UCSD-AML1 (cell line): ENCODE results near the gene TCERG1L.
"Not testable (repeated sequence)": the region's sequence is repeated elsewhere in the genome, so short reads cannot be mapped to it uniquely, and the experiment has no call there.

ENCODE experiments used
- DNase-seq: peaks from one replicate; lab custom pipeline; 2025; ENCODE audit not compliant: unreplicated experiment; lab: John Stamatoyannopoulos, UW

The TCERG1L gene

DNA sequence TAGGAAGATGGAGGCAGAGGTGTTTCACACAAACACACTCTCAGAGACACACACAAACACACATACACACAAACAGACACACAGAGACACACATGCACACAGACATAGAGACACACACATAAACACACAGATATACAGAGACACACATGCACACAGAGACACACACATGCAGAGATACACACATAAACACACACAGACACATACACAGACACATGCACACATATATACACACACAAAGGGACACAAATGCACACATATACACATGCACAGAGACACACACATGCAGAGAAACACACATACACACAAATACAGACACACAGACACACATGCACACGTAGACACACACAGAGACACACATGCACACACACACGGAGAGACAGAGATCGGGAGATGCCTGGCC lies 163.3 kb downstream of the TCERG1L start:
- DNase-seq, result no peak

DNA sequence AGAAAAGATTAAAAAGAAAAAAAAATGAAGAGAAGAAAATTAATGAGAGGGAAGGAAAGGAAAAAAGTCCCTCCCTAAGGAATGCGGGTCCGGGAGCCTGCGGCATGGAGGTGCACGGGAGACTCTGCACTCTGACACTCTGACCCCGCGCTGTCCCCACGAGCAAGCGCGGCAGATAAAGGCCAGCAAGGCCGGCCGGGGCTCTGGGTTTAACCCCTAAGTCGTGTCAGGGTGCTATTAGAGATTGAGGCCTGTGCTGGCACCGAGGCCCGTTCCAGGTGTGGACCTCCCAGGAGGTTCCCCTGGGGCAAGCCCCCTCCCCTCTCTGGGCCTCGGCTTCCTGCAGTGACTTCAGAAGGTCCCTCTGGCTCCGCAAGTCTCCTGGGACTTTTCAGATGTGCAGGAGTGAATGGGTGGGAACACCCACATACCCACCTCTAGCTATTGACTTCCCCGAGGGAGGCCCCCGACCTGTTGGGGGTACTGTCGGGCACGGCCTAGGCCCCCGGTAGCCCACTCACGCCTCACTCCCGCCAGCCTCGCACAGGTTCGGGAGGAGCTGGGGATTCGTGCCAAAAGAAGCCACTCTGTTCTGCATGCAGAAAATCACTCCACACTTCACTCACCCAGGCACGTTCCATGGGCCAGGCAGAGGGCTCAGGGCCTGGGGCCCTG lies 164.1 kb downstream of the TCERG1L start:
- DNase-seq, result no peak

DNA sequence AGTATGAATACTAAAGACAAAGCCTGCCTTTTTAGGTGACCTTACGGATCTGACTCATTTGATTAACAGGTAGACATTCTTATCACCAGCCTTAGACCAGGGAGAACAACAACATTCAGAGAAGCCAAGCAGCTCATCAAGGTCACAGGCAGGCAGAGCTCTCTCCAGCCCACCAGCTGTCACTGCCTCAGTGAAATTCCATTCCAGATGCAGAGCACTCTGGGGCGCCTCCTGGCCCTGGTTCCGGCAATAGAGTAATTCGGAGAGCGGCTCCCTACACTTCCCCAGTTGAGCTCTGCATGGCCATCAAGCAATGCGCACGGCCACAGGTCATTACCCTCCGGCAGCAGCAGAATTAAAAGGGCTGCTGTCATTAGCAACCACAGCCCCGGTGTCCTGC lies 164.7 kb downstream of the TCERG1L start:
- DNase-seq, result no peak

DNA sequence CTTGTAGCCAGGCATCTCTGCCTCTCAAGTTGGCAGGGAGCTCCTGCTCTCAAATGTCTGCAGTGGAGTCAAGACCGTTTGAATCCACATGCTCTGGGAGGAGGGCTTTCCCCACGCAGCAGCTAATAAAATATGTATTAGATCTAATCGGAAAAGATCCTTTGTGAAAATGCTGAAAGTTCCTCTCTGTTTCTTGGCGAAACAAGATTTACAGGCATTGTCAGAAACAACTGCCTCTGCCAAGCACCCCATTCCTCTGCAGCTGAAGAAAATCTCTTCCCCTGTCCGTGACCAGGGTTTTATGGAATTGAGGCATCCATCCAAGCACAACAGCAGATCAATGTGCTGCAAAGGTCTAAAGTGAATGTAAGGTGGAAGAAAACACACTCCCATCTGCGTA lies 165.8 kb downstream of the TCERG1L start:
- DNase-seq, result no peak

DNA sequence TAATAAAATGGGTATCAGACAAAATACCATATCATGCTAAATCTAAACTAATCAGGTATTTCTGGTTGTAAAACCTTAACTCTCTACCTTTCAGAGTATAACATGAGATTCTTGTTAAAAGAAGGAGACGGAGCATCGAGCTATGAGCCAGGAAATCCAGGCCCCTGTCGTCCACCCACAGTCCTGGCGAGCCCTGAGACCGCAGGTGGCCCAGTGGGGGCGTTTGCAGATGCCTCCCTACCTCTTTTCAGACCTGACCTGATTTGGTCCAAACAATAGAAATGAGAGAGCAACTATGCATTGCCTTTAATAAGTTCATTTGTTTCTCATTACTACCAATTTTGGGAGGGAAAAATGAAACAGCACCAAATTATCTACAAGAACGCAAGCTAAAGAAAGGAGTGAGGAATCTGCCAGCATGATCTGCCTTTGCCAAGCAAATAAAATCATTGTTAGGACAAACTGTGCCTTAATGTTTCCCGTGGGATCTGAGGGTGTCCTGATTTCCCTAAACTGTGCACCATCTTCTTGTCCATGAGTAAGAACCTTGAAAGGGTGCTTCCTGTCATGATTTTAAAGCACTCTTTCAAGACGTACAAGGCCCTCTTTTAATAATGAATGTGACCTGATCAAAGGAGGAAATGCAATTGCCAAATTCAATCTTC lies 166.7 kb downstream of the TCERG1L start:
- no peak for DNase-seq

DNA sequence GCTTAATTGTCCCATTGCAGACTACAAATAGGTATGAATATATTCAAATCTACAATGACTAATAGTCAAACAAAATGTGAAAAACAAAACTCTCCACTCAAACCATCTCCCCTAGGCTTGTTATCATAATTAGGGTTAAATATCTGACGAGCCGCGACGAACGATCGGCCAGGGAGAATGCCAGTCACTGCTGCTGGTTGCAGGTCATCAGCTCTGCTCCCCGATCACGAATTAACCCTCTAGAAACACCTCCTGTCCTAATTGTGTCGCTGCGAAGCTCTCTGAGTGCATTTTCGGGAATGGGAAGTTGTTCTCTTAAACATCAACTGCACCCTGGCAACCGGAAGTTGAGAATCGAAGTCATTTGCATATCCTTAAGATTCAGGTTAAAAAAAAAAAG lies 167.3 kb downstream of the TCERG1L start:
- no peak for DNase-seq

DNA sequence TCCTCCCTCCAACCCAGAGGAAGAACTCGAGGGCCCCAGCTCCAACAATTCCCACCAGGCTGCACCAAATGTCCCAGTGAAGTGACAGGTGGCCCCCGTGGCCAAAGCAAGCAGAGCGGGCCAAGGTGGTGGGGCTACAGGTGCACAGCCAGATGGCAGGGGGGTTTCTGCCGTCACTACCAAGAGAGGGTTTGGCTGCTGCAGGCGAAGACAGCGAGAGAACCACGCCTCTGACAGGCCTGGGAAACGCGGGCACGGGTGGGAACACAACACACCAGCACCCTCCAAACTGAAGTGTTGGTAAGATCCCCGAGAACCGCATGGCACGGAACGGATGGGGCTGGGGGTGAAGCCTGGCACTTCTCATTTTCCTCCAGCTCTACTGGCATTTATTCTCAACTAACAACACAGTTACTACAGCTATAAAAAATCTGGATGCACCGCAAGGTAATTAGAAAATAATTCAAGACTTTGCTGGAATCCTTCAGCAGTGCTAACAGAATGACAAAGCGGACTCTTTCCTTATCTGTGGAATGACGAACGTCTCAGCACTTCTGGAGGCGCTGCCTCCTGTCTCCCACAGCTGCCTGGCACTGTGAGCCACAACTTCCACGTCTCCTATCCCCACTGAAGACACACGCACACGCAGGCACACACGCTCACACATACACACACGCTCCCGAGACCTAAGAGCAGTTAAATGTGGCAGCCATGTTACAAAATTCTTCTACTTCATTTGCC lies 167.9 kb downstream of the TCERG1L start:
- DNase-seq, result no peak

DNA sequence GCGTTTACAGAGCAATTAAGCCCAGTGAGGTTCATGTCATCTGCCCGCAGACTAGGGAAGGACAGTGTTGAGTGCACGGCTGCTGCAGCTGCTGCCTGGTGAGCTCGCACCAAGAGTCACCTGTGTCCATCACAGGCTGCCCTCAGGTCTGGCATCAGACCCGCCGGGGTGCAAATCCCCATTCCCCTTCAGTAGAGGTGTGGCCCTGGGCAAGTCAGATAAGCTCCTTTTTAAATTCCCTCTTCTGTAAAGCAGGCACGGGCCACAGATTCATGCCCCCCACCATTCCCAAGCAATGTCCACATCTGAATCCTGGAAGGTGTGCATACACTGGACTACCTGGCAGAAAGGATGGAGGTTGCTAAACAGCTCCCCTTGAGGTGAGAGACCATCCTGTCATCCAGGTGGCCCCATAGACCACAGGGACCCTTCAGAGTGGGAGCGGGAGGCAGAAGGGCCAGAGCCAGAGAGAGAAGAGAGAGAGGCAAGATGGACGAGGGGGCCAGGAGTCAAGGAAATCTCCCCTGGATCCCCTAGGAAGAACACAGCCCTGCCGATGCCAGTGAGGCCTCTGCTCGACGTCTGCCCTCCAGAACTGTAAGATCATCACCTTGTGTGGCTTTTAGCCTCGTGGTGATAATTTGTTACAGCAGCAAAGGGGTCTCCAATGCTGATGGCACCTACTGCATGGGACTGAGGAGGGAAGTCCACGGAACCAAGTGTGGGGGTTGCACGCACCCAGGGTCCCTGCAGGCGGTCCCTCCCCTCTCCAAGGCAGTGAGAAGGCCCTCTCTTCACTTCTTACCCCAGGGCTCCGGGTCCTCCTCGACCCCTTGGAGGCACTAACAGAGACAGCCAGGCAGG lies 168.8 kb downstream of the TCERG1L start:
- DNase-seq, result no peak

DNA sequence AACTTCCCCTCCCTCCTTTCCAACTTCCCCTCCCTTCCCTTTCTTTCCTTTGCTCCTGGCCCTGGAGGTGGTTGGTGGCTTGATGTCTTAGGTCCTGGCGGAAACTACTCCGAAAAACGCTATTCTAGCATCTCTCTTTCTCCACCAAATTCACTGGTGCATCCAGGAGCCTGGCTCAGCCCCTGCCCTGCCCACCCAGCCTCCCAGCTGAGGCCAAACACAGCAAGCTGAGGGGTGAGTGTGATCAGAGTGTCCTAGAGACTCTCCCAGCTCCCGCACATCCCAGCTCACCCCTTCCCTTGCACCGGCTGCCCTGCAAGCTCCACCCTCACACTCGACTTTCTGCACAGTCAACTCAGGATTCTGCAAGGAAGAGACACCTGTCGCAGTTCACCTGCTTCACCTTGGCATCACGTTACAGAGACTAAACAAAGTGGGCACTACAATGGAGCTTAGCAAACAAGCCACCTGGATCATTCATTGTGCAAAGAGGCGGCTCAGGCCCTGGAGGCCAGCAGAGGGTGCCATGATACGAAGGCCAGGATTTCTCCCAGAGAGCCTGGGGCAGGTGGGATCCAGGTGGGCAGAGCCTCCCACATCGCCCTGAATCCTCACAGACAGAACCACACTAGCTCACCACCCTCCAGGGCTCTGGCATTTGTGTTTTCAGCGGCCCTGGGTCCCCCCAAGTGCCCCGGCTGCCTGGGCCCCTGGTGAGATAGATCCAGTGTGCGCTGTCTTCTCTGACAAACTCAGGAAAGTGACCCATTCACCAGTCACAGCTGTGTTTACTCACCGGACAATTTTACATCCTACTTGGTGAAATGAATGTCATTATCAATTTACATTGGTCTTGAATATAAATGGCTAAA lies 169.6 kb downstream of the TCERG1L start:
- DNase-seq, result no peak

DNA sequence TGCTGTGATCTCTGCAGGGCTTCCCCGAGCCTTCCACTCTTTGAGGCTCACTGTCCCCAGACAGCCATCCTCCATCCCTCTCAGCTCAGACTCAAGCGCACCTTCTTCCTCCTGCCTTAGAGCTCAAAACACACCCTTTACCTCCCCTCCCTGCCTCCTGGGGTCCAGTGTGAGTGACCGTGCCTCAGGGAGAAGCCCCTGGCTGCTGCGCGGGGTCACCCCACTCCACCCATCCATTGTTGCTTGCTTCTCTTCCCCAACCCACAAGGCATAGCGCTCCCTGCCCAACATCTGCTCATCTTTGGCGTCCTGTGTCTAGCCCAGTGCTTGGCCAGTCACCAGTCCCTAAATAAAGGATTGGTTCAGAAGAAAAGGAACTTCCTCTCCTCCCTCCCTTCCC lies 170.3 kb downstream of the TCERG1L start:
- DNase-seq, result no peak

DNA sequence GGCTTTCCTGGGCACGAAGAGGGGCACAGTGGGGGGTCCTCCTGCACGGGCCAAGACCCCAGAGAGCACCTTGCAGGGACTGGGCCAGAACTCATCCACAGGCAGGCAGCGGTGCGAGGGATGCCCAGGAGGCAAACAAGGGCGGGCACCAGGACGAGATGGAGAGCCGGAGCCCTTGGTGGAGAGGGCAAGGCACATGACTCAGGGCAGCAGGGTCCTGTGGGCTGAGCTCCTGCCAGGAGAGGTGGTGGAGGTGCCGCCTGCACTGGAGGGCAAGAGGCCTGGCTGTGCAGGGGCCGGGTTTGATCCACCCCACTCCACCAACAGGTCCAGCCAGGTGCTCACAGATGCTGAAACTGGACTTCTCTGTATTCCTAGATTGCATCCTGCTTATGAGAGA lies 170.9 kb downstream of the TCERG1L start:
- DNase-seq, result no peak

DNA sequence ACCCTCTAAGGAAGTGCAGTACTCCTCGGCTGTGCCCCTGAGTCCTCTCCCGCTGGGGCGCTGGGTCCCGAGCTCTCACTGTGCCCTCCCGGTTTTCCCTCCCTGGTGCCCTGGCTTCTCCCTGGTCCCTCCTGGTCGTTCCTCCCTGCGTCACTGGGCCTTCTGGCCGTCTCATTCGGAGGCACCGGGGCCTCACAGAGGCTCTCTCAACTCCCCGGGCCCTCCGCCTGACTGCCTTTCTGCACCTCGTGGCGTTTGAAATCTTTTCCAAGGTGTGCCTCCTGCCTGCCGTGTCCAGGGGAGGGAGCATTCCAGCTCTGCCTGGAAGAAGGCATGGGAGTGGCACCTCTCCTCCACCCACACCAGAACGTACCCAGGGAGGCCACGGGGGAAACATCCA lies 174.3 kb downstream of the TCERG1L start:
- no peak for DNase-seq

DNA sequence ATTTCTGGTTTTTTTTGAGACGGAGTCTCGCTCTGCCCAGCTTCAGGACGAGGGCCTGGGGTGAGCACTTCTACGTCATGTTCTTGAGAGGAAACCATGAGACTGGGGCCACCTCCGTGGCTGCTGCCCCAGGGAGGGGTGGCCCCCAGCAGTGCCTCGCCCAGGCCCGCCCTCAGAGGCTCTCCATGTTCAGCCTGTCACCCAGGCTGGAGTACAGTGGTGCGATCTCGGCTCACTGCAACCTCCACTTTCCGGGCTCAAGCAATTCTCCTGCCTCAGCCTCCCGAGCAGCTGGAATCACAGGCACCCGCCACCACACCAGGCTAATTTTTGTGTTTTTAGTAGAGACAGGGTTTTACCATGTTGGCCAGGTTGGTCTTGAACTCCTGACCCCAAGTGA lies 175.2 kb downstream of the TCERG1L start:
- DNase-seq, result not testable (repeated sequence)

DNA sequence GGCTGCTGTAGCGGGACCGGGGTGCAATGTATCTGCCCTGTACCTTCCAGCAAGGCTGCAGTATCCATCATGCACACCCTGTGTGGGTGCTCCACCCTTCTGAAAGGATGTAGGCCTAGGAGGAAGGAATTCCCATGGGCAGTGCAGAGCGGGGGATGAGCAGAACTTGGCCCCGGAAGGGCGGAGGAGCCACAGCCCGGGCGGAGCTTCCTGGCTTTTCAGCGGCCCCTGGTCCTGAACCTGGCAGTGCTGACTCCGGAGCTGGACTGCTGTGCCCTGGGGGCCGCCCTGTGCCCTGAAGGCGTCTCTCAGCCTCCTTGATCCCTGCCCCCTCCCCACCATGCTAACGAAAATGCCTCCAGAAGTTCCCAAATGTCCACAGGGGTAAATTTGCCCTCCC lies 175.8 kb downstream of the TCERG1L start:
- DNase-seq, result no peak

DNA sequence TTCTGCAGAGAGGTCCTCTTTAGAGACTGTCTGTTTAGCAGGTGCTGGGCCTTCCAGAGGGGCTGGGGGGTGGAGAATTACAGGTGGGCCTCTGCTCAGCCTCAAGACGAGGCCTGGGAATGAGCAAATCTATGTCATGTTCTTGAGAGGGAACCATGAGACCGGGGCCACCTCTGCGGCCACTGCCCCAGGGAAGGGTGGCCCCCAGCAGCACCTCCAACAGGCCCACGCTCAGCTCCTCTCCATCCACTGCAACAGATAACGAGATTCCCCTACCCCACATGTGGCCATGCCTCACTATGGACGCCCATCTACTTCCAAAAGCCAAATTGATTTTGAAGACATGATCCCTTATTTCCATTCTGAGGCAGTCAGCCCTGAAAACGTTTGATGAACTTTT lies 176.9 kb downstream of the TCERG1L start:
- DNase-seq, result no peak

DNA sequence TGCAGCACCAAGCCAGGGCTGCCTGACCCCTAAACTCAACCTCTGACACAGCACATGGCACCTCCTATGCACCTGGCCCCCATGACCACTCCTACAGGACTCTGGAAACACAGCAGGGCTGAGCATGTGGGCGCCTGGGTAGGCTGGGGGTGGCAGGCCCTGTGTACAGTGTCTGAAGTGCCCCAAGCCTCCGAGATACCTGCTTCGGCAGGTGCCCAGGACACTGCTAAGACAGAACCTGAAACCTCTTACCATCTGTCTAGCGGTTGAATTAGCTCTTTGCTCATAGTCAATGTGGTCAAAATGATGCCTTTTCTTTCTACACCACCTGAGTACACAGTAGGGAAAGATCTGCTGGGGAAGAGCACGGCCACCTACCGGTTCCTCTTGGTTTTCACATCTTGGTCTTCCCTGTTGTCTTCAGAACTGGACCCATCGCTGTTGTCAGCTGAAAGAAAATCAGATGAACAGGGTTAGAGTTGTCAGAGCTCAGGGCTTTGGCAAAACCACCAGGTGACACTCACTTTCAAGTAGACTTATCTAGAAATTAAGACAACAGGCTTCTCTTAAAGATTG lies 177.4 kb downstream of the TCERG1L start:
- no peak for DNase-seq

DNA sequence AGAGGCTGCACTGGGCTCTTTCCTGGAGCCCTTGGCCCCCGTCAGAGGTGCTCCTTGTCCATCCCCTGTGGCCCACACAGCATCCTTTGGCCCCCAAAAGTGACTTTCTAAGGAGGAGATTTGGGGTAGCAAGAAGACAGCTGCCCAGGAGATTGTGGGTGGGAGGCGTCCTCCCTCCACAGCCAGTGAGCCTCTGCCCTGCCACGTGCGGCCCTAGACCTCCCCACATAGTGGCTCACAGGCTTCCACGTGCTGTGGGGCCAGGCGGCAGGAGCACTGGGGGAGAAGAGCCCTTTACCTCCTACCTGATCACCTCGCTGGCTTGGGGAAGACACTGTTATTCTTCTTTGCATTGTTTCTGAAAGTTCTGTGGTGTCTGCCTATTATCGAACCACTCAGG lies 178.8 kb downstream of the TCERG1L start:
- no peak for DNase-seq

DNA sequence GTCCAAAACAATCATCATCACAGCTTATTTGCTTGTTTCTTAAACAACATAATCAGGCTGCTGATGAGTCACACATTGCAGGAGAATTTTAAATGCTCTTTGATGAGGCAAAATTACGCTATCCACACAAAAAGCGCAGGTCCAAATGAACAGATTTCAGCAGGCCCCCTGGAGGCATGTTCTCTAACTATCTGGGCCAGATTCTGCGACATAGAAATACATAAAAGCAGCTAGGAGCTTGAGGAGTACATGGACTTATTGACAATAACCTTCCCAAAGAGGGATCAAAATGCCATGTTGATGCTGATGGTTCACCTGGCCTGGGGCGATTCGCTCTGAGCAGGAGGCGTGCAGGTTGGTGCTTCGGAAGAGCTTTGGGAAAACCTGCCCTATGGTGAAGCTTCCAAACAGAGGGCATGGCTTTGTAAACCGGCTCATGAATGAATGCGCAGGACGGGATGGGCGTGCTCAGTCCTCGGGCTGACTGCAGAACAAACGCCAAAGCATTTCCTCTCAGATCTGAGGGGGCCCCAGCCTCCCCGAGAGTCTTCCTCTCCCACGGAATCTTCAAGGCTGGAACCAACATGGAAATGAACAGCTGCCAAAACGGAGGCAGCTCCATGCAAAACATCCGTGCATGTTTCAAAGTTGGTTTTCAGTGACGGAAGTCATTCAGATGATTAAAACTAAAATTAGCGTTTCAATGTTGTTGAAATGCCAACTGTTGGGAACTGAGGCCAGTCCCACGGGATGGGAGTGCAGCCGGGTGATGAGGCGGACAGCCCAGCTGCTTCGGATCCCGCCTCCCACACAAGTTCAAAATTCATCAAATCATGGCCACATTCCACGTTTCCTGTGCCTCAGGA lies 179.6 kb downstream of the TCERG1L start:
- no peak for DNase-seq

DNA sequence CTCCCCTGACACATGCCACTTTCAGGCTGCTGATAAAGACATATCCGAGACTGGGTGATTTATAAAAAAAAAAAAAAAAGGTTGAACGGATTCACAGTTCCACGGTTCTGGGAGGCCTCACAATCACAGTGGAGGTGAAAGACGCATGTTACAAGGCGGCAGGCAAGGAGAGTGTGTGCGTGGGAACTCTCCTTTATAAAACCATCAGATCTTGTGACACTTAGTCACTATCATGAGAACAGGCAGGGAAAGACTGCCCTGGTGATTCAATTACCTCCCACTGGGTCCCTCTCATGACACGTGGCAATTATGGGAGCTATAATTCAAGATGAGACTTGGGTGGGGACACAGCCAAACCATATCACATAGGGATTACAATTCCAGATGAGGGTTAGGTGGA lies 181.5 kb downstream of the TCERG1L start:
- DNase-seq, result no peak
